CD4-positive, alpha-beta T cell (primary cell): Measurements from ENCODE around the gene PTGDR2. TPM values are rescaled to one million over a fixed set of nuclear protein-coding genes. Genes with fewer than 3 reads are reported as not detected.
A peak's percentile ranks its signal among the peaks of the same experiment; 100 is the strongest.

Experiments
- ATAC-seq: fragments of 200-7000 bp; cut with Tn5 transposase; one replicate; pipeline ENCODE4 v1.10.0; 2022; ENCODE audit warnings: mild to moderate bottlenecking; ENCODE audit not compliant: poor library complexity
- CTCF ChIA-PET: fragments of 350-600 bp; sonication (Branson Sonifier 250); formaldehyde crosslinking; loops from one replicate; lab custom pipeline; 2021; ENCODE audit warnings: antibody characterized with exemption, inconsistent platforms; lab: Charles Lee
- POLR2A ChIA-PET: fragments of 350-600 bp; sonication (Branson Sonifier 250); formaldehyde crosslinking; loops from one replicate; lab custom pipeline; 2021; ENCODE audit warnings: antibody characterized with exemption, inconsistent platforms; lab: Charles Lee
- DNase-seq, 14 experiments: peaks; one replicate each; pipeline ENCODE4 v3.0.0-alpha.2; 2013 to 2020; ENCODE audit warnings: mixed read lengths in 2 of 14
- H3K27ac ChIP-seq, 2 donors: one replicate each; pipeline versions ENCODE4 v1.5.1 to v1.7.0; 2013; ENCODE audit warnings: low read length in 2 of 2, low read depth in 1 of 2, mild to moderate bottlenecking in 1 of 2
- H3K27me3 ChIP-seq, 2 experiments: 1 replicate in 1 of 2; 2 replicates in 1 of 2; pipeline versions ENCODE4 v1.6.1 to v1.7.0; 2013; ENCODE audit warnings: low read length in 2 of 2, control low read depth in 1 of 2, mild to moderate bottlenecking in 1 of 2, moderate library complexity in 1 of 2; ENCODE audit not compliant: insufficient read depth in 2 of 2, control insufficient read depth in 1 of 2
- H3K36me3 ChIP-seq: one replicate; pipeline ENCODE4 v1.6.1; 2013; ENCODE audit warnings: low read length, control low read depth; ENCODE audit not compliant: insufficient read depth
- H3K4me1 ChIP-seq: one replicate; pipeline ENCODE4 v1.6.1; 2013; ENCODE audit warnings: low read length, control low read depth; ENCODE audit not compliant: insufficient read depth
- H3K4me3 ChIP-seq: one replicate; pipeline ENCODE4 v1.5.1; 2013; ENCODE audit warnings: mild to moderate bottlenecking, low read length, moderate library complexity
- H3K9me3 ChIP-seq, 2 experiments: 1 replicate in 1 of 2; 2 replicates in 1 of 2; pipeline versions ENCODE4 v1.6.1 to v1.7.0; 2013; ENCODE audit warnings: low read length in 2 of 2, mild to moderate bottlenecking in 2 of 2, control low read depth in 1 of 2, moderate library complexity in 1 of 2; ENCODE audit not compliant: control insufficient read depth in 1 of 2, insufficient read depth in 1 of 2
- H3K27ac Mint-ChIP-seq: one replicate; pipeline ENCODE4 v1.8.0; 2020; ENCODE audit warnings: mixed read lengths
- H3K27me3 Mint-ChIP-seq: one replicate; pipeline ENCODE4 v1.8.0; 2021; ENCODE audit warnings: mixed read lengths
- H3K36me3 Mint-ChIP-seq: one replicate; pipeline ENCODE4 v1.8.0; 2021; ENCODE audit warnings: low read depth, mixed read lengths
- H3K4me1 Mint-ChIP-seq: one replicate; pipeline ENCODE4 v1.8.0; 2021; ENCODE audit warnings: low read depth, mixed read lengths
- H3K4me3 Mint-ChIP-seq: one replicate; pipeline ENCODE4 v1.8.0; 2020; ENCODE audit warnings: mild to moderate bottlenecking, mixed read lengths
- H3K9me3 Mint-ChIP-seq: one replicate; pipeline ENCODE4 v1.8.0; 2020; ENCODE audit warnings: mixed read lengths
- CTCF ChIP-seq: fragments of 200-600 bp; IDR thresholded peaks from one replicate; pipeline ENCODE4 v1.8.0; 2022; ENCODE audit warnings: antibody characterized with exemption, mild to moderate bottlenecking
- intact Hi-C, 2 experiments: fragments of 100-400 bp; cut with DNase I in 1 of 2; cut with micrococcal nuclease in 1 of 2; formaldehyde crosslinking; loops; one replicate each; pipeline versions ENCODE4 v1.15.1 to v1.9.0; 2023 to 2025; cut with DNase I, micrococcal nuclease
- total RNA-seq, 174 experiments: library from RNA in 2 of 174; stranded (reverse) in 2 of 174; gene quantifications; one replicate each; pipeline ENCODE4 v1.2.3 and lab custom pipeline; 2021 to 2026

The PTGDR2 gene
- total RNA-seq, 2 experiments from 2014 or later: 0.36 TPM

- H3K4me1 Mint-ChIP-seq: peaks cover 36% of the 10 kb centered on the region
- ATAC-seq (no peak), DNase-seq (no peak)
- no peak overlapping the region for H3K27ac ChIP-seq
- H3K4me3 ChIP-seq: no peak overlapping the region
- H3K9me3 Mint-ChIP-seq: no peaks in the 10 kb centered on the region
- ChIA-PET POLR2A (interaction anchor here (1.0 kb wide), 1 partner anchor 13 kb away, joined by 3 read pairs; the partner anchor contains the start of gene TMEM109), CTCF (interaction anchor here (1.4 to 2.9 kb wide), 5 partner anchors 8 to 126 kb away, joined by 3 to 25 read pairs (median 6); partner anchors contain the start of gene TMEM109)
- intact Hi-C loops: loop anchor here in 1 of 2 experiments (10.0 kb wide), 2 partner anchors 464 to 1214 kb away; partner anchors contain the start of genes CYB561A3 and TMEM138
- peaks cover 96% of the 10 kb centered on the region for H3K36me3 Mint-ChIP-seq
- H3K36me3 ChIP-seq: peaks cover 81% of the 10 kb centered on the region
- H3K4me3 Mint-ChIP-seq: no peak overlapping the region
- no peaks in the 10 kb centered on the region for H3K27me3 Mint-ChIP-seq
- no peak overlapping the region for H3K27ac Mint-ChIP-seq
- H3K9me3 ChIP-seq: no peaks in the 10 kb centered on the region
- H3K4me1 ChIP-seq: peaks cover 26% of the 10 kb centered on the region
- H3K27me3 ChIP-seq: no peaks in the 10 kb centered on the region
- TF ChIP-seq CTCF: no peak
Measured at GRCh38 chr11:60900673-60901404, 45.1 kb upstream of the PTGDR2 start.

GRCh38 chr11:60899977-60900376 lies 44.2 kb upstream of the PTGDR2 start:
- Mint-ChIP-seq H3K27me3 (no peaks in the 10 kb centered on the region), H3K9me3 (no peaks in the 10 kb centered on the region), H3K27ac (no peak overlapping the region), H3K4me3 (no peak overlapping the region), H3K4me1 (peaks cover 28% of the 10 kb centered on the region), H3K36me3 (peaks cover 96% of the 10 kb centered on the region)
- Histone ChIP-seq H3K9me3 (no peaks in the 10 kb centered on the region), H3K4me1 (peaks cover 18% of the 10 kb centered on the region), H3K27ac (no peak overlapping the region), H3K4me3 (no peak overlapping the region), H3K27me3 (no peaks in the 10 kb centered on the region), H3K36me3 (peaks cover 89% of the 10 kb centered on the region)
- no peak for ATAC-seq
- intact Hi-C loops: loop anchor here (1.0 to 10.0 kb wide), 4 partner anchors 69 to 1215 kb away; partner anchors contain the start of genes CYB561A3 (in 1 of the 2) and TMEM138 (in 1 of the 2)
- DNase-seq: no peak
- ChIA-PET POLR2A (no interaction called here), CTCF (interaction anchor here (0.6 to 2.8 kb wide), 11 partner anchors 9 to 259 kb away, joined by 3 to 25 read pairs (median 4); partner anchors contain the start of gene TMEM109)
- no peak for TF ChIP-seq CTCF

- Histone ChIP-seq H3K27ac (no peak overlapping the region), H3K9me3 (no peaks in the 10 kb centered on the region), H3K36me3 (peaks cover 96% of the 10 kb centered on the region), H3K4me3 (no peak overlapping the region), H3K27me3 (no peaks in the 10 kb centered on the region), H3K4me1 (peaks cover 11% of the 10 kb centered on the region)
- Mint-ChIP-seq H3K27me3 (no peaks in the 10 kb centered on the region), H3K4me3 (no peak overlapping the region), H3K9me3 (no peaks in the 10 kb centered on the region), H3K27ac (no peak overlapping the region), H3K4me1 (peaks cover 21% of the 10 kb centered on the region), H3K36me3 (peaks cover 99% of the 10 kb centered on the region)
- ChIA-PET CTCF (interaction anchor here (0.6 to 2.8 kb wide), 12 partner anchors 9 to 260 kb away, joined by 3 to 25 read pairs (median 4); partner anchors contain the start of gene TMEM109), POLR2A (no interaction called here)
- DNase-seq: peak in 5 of 14 experiments; percentile 11 to 76 (median 41)
- peak; percentile 90 for TF ChIP-seq CTCF
- intact Hi-C loops: loop anchor here (1.0 to 2.0 kb wide), 2 partner anchors 68 to 124 kb away; no protein-coding TSS in a partner anchor
- peak; percentile 70 for ATAC-seq
Measured at GRCh38 chr11:60899046-60899936, 43.5 kb upstream of the PTGDR2 start.
